ENCODE data around the gene MAD1L1.
"Not testable (repeated sequence)": the region's sequence is repeated elsewhere in the genome, so short reads cannot be mapped to it uniquely, and the experiment has no call there.

Gene MAD1L1

GRCh38 chr7:1972744-1973143 lies 260.0 kb downstream of the MAD1L1 start:
- H3K9me3 ChIP-seq (ENCODE audit: insufficient read depth, low read length): no peaks in the 10 kb centered on the region
- no peak overlapping the region for H3K9ac ChIP-seq (ENCODE audit: low read length)
- no peaks in the 10 kb centered on the region for H3K36me3 ChIP-seq (ENCODE audit: low read length)
- no peaks in the 10 kb centered on the region for H4K20me1 ChIP-seq (ENCODE audit: low read depth, low read length)
- no peaks in the 10 kb centered on the region for H3K27me3 ChIP-seq (ENCODE audit: low read length)
- H3F3A ChIP-seq (ENCODE audit: insufficient read depth): no peaks in the 10 kb centered on the region
- no peak overlapping the region for H3K27ac ChIP-seq (ENCODE audit: low read depth, low read length)
- no peak overlapping the region for H3K4me3 ChIP-seq (ENCODE audit: insufficient read depth, low read length, poor library complexity, severe bottlenecking)
- no peak overlapping the region for H3K4me2 ChIP-seq (ENCODE audit: low read depth, low read length, poor library complexity, severe bottlenecking)
- TF ChIP-seq CTCF (IDR thresholded peaks at IDR 0.05; ENCODE audit: insufficient read depth, low read length, poor library complexity, severe bottlenecking): no peak
- no peak for TF ChIP-seq EZH2phosphoT487 (conservative IDR thresholded peaks at IDR 0.05; ENCODE audit: low read length)
- H3K79me2 ChIP-seq (ENCODE audit: insufficient read depth, low read length): no peaks in the 10 kb centered on the region
- no peaks in the 10 kb centered on the region for H3K9me2 ChIP-seq (replicated peaks; ENCODE audit: insufficient read depth, low read length)
- H2AFZ ChIP-seq (ENCODE audit: low read depth, low read length, severe bottlenecking): no peak overlapping the region

- no peak overlapping the region for H2AFZ ChIP-seq (ENCODE audit: low read depth, low read length, severe bottlenecking)
- H3K4me2 ChIP-seq (ENCODE audit: low read depth, low read length, poor library complexity, severe bottlenecking): no peak overlapping the region
- no peaks in the 10 kb centered on the region for H3K9me3 ChIP-seq (ENCODE audit: insufficient read depth, low read length)
- H3K79me2 ChIP-seq (ENCODE audit: insufficient read depth, low read length): no peaks in the 10 kb centered on the region
- H3K36me3 ChIP-seq (ENCODE audit: low read length): no peaks in the 10 kb centered on the region
- no peak for TF ChIP-seq EZH2phosphoT487 (conservative IDR thresholded peaks at IDR 0.05; ENCODE audit: low read length)
- TF ChIP-seq CTCF (IDR thresholded peaks at IDR 0.05; ENCODE audit: insufficient read depth, low read length, poor library complexity, severe bottlenecking): no peak
- no peaks in the 10 kb centered on the region for H4K20me1 ChIP-seq (ENCODE audit: low read depth, low read length)
- H3F3A ChIP-seq (ENCODE audit: insufficient read depth): no peaks in the 10 kb centered on the region
- no peak overlapping the region for H3K27ac ChIP-seq (ENCODE audit: low read depth, low read length)
- no peak overlapping the region for H3K9ac ChIP-seq (ENCODE audit: low read length)
- H3K27me3 ChIP-seq (ENCODE audit: low read length): no peaks in the 10 kb centered on the region
- H3K4me3 ChIP-seq (ENCODE audit: insufficient read depth, low read length, poor library complexity, severe bottlenecking): no peak overlapping the region
- no peaks in the 10 kb centered on the region for H3K9me2 ChIP-seq (replicated peaks; ENCODE audit: insufficient read depth, low read length)
Observed at GRCh38 chr7:1971946-1972654, 260.6 kb downstream of the MAD1L1 start.

- Histone ChIP-seq H3K9me2 (replicated peaks; ENCODE audit: insufficient read depth, low read length) (no peaks in the 10 kb centered on the region), H3K36me3 (ENCODE audit: low read length) (no peaks in the 10 kb centered on the region)
- TF ChIP-seq CTCF (IDR thresholded peaks at IDR 0.05; ENCODE audit: insufficient read depth, low read length, poor library complexity, severe bottlenecking) (no peak), EZH2phosphoT487 (conservative IDR thresholded peaks at IDR 0.05; ENCODE audit: low read length) (no peak)
Observed at GRCh38 chr7:1970895-1971294, 261.9 kb downstream of the MAD1L1 start.

GRCh38 chr7:1970285-1970660 lies 262.5 kb downstream of the MAD1L1 start:
- H3K9ac ChIP-seq (ENCODE audit: low read length); H3K9me2 ChIP-seq (replicated peaks; ENCODE audit: insufficient read depth, low read length); H3K4me2 ChIP-seq (ENCODE audit: low read depth, low read length, poor library complexity, severe bottlenecking); H3K27ac ChIP-seq (ENCODE audit: low read depth, low read length); H3K36me3 ChIP-seq (ENCODE audit: low read length); H4K20me1 ChIP-seq (ENCODE audit: low read depth, low read length); H3K4me3 ChIP-seq (ENCODE audit: insufficient read depth, low read length, poor library complexity, severe bottlenecking); H3K27me3 ChIP-seq (ENCODE audit: low read length); H3F3A ChIP-seq (ENCODE audit: insufficient read depth); H3K79me2 ChIP-seq (ENCODE audit: insufficient read depth, low read length); H2AFZ ChIP-seq (ENCODE audit: low read depth, low read length, severe bottlenecking); H3K9me3 ChIP-seq (ENCODE audit: insufficient read depth, low read length): not testable (repeated sequence)

More at GRCh38 chr7:1970895-1971294, 261.9 kb downstream of the MAD1L1 start:
- Histone ChIP-seq H2AFZ (ENCODE audit: low read depth, low read length, severe bottlenecking) (no peak overlapping the region), H3K9ac (ENCODE audit: low read length) (no peak overlapping the region), H3F3A (ENCODE audit: insufficient read depth) (no peaks in the 10 kb centered on the region), H3K9me3 (ENCODE audit: insufficient read depth, low read length) (no peaks in the 10 kb centered on the region), H3K4me3 (ENCODE audit: insufficient read depth, low read length, poor library complexity, severe bottlenecking) (no peak overlapping the region), H3K79me2 (ENCODE audit: insufficient read depth, low read length) (no peaks in the 10 kb centered on the region), H3K4me2 (ENCODE audit: low read depth, low read length, poor library complexity, severe bottlenecking) (no peak overlapping the region), H4K20me1 (ENCODE audit: low read depth, low read length) (no peaks in the 10 kb centered on the region), H3K27me3 (ENCODE audit: low read length) (no peaks in the 10 kb centered on the region), H3K27ac (ENCODE audit: low read depth, low read length) (no peak overlapping the region)
